Stimulated activated CD8-positive, alpha-beta memory T cell treated with anti-CD3 and anti-CD28 coated beads, Interleukin-15, amount 100 ng/mL, for 24 hours (primary cell): ENCODE measurements around the gene PSMC4.

Source experiments
- DNase-seq: peaks from one replicate; pipeline ENCODE4 v3.0.0-alpha.2; 2020; ENCODE audit warnings: low read depth

Gene PSMC4

GRCh38 chr19:39970675-39971379 lies at the start of gene PSMC4:
TSS of gene PSMC4 (plus strand) at chr19:39971165. CDS start at chr19:39971203, 38 bp downstream.
- peak; percentile 98 for DNase-seq

DNA sequence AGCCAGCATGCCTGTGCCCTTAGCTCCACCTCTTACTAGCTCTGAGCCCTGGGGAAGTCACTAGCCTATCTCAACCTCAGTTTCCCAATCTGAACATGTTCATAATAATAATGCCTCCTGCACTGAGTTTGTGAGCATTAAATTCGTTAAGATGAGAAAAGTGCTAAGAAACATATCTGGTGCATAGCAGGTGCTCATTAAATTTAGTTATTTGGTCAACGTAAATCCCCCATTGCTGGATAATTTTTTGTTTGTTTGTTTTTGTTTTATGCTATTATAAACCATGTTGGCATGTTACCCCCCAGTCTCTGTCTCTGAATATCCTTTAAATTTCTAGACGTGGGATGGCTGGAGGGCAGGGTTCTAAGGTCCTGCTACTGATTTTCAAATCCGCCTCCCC lies 47.1 kb upstream of the PSMC4 start:
- DNase-seq = no peak

- no peak for DNase-seq
Observed at GRCh38 chr19:39924389-39924788, 46.6 kb upstream of the PSMC4 start.

GRCh38 chr19:39924952-39925351 lies 46.0 kb upstream of the PSMC4 start:
- no peak for DNase-seq

DNA sequence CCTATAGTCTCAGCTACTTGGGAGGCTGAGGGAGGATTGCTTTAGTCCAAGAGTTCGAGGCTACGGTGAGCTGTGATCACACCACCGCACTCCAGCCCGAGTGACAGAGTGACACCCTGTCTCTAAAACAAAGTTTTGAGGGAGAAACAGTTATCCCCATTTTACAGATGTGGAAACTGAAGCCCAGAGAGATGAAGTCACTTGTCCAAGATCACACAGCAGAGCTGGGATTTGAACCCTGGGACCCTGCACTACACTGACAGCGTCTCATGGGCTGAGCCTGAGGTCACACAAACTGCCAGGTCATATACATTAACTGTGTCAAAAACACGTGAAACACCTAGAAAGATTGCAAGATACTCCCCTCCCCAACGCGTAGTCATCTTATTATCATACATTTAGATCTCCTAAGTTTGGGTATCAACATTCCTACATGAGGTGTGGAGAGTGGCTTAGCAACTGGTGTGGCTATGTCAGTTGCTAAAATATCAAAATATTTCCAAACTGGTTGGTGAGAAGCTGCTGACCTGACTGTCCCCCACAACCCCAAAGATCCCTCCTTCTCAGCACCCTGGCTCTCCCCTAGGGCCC lies 44.7 kb upstream of the PSMC4 start:
- no peak for DNase-seq

- no peak for DNase-seq
Observed at GRCh38 chr19:39927076-39927475, 43.9 kb upstream of the PSMC4 start.

GRCh38 chr19:39927524-39928356 lies 43.2 kb upstream of the PSMC4 start:
- DNase-seq = no peak

GRCh38 chr19:39928357-39928725 lies 42.6 kb upstream of the PSMC4 start:
- DNase-seq = no peak

DNA sequence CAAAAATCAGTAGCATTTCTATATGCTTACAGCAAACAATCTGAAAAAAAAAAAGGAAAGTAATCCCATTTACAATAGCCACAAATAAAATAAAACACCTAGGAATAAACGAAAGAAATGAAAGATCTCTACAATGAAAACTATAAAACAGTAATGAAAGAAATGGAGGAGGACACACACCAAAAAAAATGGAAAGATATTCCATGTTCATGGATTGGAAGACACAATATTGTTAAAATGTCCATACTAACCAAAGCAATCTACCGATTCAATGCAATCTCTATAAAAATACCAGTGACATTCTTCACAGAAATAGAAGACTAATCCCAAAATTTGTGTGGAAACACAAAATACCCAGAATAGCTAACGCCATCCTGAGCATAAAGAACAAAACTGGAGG lies 41.2 kb upstream of the PSMC4 start:
- no peak for DNase-seq

GRCh38 chr19:39934584-39935363 lies 36.2 kb upstream of the PSMC4 start, which contains the start of gene FCGBP:
TSS of gene FCGBP (minus strand) at chr19:39934634.
- no peak for DNase-seq

GRCh38 chr19:39935364-39935661 lies 35.7 kb upstream of the PSMC4 start:
- DNase-seq = no peak

GRCh38 chr19:39936020-39936419 lies 34.9 kb upstream of the PSMC4 start:
- DNase-seq = no peak

DNA sequence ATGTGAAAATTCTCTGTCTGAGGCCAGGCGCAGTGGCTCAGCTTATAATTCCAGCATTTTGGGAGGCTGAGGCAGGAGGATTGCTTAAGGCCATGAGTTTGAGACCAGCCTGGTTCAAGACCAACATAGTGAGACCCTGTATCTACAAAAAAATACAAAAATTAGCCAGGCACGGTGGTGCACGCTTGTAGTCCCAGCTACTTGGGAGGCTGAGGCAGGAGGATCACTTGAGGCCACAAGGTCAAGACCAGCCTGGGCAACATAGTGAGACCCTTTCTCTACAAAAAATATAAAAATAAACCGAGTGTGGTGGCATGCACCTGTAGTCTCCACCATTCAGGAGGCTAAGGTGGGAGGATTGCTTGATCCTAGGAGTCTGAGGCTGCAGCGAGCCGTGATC lies 34.3 kb upstream of the PSMC4 start:
- no peak for DNase-seq

DNA sequence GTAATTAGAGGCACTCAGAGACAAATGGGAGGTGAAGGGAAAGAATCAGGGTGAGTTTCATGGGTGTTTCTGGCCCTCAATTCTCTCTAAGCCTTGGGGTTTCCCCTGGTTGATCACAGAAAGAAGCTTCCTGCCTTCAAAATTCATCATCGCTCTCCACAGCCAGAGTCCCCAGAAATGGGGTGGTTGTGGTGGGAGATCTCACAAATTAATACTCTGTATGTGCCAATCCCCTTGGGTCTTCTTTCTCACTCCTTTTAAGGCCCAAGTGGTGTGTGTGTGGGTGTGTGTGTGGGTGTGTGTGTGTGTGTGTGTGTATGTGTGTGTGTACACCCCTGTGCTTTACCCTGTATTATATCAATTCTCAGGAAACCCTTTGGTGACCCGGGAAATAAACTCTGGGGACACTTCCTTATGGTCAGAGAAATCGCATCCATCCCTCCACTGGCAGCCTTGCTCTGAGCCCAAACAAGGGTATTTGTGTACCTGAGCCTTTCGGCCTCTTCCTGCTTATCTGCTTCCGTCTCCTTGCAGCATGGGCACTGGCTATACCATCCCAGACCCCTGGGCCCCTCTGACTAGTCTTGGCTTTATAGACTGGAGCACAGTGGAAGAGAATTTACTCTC lies 33.8 kb upstream of the PSMC4 start:
- DNase-seq = no peak

GRCh38 chr19:39937787-39938186 lies 33.2 kb upstream of the PSMC4 start:
- no peak for DNase-seq

DNA sequence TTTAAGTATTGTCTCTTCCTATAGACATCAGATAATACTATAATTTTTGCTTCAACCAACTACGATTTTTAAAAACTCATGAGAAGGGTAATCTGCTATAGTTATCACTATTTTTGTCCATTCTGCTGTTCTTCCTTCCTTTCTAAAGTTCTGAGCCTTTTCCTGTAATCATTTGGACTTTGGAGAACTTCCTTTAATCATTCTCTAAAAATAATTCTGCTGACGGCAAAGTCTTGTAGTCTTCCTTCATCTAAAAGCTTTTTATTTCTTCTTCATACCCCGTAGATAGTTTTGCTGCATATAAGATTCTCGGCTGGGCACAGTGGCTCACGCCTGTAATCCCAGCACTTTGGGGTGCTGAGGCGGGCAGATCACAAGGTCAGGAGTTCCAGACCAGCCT lies 31.4 kb upstream of the PSMC4 start:
- no peak for DNase-seq

- no peak for DNase-seq
Observed at GRCh38 chr19:39940221-39940833, 30.6 kb upstream of the PSMC4 start.

- DNase-seq = no peak
Observed at GRCh38 chr19:39941151-39941550, 29.8 kb upstream of the PSMC4 start.

DNA sequence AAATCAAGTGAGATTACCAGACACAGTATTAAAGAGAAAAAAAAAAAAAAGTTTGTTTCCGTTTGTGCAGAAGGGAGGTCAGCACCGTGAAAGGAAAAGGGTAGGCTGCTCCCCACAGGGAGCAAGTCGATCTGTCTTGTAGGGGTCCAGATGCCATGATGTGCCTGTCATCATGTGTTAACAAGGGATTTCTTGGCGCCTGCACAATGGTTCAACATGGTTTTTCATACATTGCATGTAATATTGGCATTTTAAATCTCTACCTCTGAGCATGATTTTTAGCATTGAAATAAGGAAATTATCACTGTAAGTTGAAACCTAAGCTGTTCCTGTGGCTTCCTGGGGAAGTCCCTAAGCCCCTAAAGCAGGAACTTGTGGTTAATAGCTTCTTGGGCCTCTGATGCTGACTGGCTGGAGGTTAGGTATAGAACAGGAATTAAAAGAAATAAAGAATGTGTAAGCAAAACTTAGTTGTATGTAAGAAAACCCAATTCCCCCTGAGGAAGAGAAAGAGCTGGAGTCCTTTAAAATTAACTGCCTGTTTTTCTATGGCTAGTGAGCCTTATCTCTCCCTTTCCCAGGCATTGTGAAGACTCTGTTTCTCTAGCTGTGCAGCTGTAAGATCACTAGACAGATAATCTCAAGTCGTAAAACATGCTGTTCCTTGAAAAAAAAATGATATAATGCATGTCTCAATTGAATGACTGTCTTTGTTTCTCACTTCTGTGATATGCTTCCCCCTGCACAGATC lies 29.2 kb upstream of the PSMC4 start:
- no peak for DNase-seq

DNA sequence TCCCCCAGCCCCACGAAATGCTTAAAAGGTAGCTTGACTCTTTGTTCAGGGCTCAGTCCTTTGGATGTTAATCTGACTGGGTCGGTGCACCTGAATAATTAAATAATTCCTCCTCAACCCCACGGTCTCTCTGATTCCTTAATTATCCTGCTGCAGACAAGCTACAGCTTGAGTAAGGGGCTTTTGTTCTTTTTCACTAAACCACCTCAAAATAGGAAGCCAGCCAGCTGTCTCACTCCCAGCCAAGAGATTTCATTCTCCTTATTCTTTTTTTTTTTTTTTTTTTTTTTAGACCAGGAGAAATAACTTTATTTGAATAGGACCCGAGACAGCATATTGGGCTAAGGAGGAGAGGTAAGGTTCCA lies 28.6 kb upstream of the PSMC4 start:
- no peak for DNase-seq

GRCh38 chr19:39943586-39943985 lies 27.4 kb upstream of the PSMC4 start:
- no peak for DNase-seq
